ENCODE data around the gene LCMT2. TPM values are rescaled to one million over a fixed set of nuclear protein-coding genes. Genes with fewer than 3 reads are reported as not detected.

LCMT2 gene
- total RNA-seq: 11.2 and 13.2 TPM in 2 replicates

GRCh38 chr15:43329960-43330779, at the start of gene LCMT2:
Gene LCMT2, minus strand, starts transcription at chr15:43330573. Its CDS starts 84 bp downstream, at chr15:43330489.

GRCh38 chr15:43370975-43371974, 40.9 kb upstream of the LCMT2 start, which contains the start of the genes TUBGCP4 and ZSCAN29:
Gene TUBGCP4, plus strand, starts transcription at chr15:43371101. Its CDS starts 254 bp downstream, at chr15:43371355.
Gene ZSCAN29, minus strand, starts transcription at chr15:43371043. Its CDS starts 1,130 bp downstream, at chr15:43369913.

GRCh38 chr15:43302205-43302817, 28.1 kb downstream of the LCMT2 start, which contains the start of gene TGM7:
Gene TGM7, minus strand, starts transcription at chr15:43302255.

Other genes with a start within 250 kb of the LCMT2 start
- gene UBR1, start 224.5 kb downstream of the LCMT2 start, total RNA-seq: 54.2 and 55.2 TPM in 2 replicates
- gene TMEM62, start 197.0 kb downstream of the LCMT2 start, total RNA-seq: 17.2 and 26.3 TPM in 2 replicates
- gene CCNDBP1, start 145.2 kb downstream of the LCMT2 start, total RNA-seq: 70.9 and 71.5 TPM in 2 replicates
- gene EPB42, start 109.6 kb downstream of the LCMT2 start, total RNA-seq: not detected in 2 replicates
- not detected in 2 replicates for gene TGM5, start 63.6 kb downstream of the LCMT2 start, total RNA-seq
- gene TGM7, start 28.3 kb downstream of the LCMT2 start, total RNA-seq: not detected in 2 replicates
- gene ZSCAN29, start 40.5 kb upstream of the LCMT2 start, total RNA-seq: 20.7 and 29.4 TPM in 2 replicates
- gene TUBGCP4, start 40.5 kb upstream of the LCMT2 start, total RNA-seq: 15.1 and 16.7 TPM in 2 replicates
- gene TP53BP1, start 162.6 kb upstream of the LCMT2 start, total RNA-seq: 135 and 148 TPM in 2 replicates
- 89.7 and 90.5 TPM in 2 replicates for gene MAP1A, start 187.0 kb upstream of the LCMT2 start, total RNA-seq